ENCODE results near the gene SPAG17. TPM values are rescaled to one million over a fixed set of nuclear protein-coding genes. Genes with fewer than 3 reads are reported as not detected.
A peak's percentile ranks its signal among the peaks of the same experiment; 100 is the strongest.

SPAG17 gene
- total RNA-seq, 1 experiment from 2014 or later, result not detected

DNA sequence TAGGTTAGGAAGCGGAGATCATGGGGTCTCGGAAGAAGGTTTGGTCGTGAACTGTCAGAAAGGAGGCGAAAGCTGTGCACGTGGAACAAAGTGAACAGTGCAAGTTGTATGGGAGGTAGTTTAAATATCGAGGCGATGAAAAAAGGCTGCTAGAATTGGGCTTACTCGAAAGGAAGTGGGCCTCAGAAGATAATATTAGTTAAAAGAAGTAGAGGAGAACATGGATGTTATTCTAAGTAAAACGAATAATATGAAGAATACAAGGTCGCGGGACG, 254.9 kb downstream of the SPAG17 start:
- POLR2A ChIA-PET, result no interaction called here

More for the DNA sequence above, 254.9 kb downstream of the SPAG17 start:
- TF ChIP-seq POLR2A (IDR thresholded peaks at IDR 0.05; ENCODE audit: borderline replicate concordance, extremely low read depth, insufficient read depth, insufficient read length), result no peak
- no peak for TF ChIP-seq EGR1 (IDR thresholded peaks at IDR 0.05; ENCODE audit: low read depth)
- TF ChIP-seq, protein P1, sequence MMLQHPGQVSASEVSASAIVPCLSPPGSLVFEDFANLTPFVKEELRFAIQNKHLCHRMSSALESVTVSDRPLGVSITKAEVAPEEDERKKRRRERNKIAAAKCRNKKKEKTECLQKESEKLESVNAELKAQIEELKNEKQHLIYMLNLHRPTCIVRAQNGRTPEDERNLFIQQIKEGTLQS (IDR thresholded peaks at IDR 0.05), result no peak
- TF ChIP-seq TCF7L2 (IDR thresholded peaks at IDR 0.05; ENCODE audit: borderline replicate concordance, extremely low read depth, insufficient read depth, insufficient read length), result no peak
- TF ChIP-seq EZH2phosphoT487 (IDR thresholded peaks at IDR 0.05; ENCODE audit: borderline replicate concordance), result no peak
- TF ChIP-seq CEBPB (IDR thresholded peaks at IDR 0.05; ENCODE audit: low read depth), result no peak
- TF ChIP-seq, protein P2, sequence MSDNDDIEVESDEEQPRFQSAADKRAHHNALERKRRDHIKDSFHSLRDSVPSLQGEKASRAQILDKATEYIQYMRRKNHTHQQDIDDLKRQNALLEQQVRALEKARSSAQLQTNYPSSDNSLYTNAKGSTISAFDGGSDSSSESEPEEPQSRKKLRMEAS (IDR thresholded peaks at IDR 0.05), result no peak
- TF ChIP-seq YY1 (IDR thresholded peaks at IDR 0.05; ENCODE audit: extremely low read depth, insufficient replicate concordance, low read depth, low read length), result no peak
- no peak for TF ChIP-seq SRF (IDR thresholded peaks at IDR 0.05; ENCODE audit: low read depth)
- TF ChIP-seq, protein P3, sequence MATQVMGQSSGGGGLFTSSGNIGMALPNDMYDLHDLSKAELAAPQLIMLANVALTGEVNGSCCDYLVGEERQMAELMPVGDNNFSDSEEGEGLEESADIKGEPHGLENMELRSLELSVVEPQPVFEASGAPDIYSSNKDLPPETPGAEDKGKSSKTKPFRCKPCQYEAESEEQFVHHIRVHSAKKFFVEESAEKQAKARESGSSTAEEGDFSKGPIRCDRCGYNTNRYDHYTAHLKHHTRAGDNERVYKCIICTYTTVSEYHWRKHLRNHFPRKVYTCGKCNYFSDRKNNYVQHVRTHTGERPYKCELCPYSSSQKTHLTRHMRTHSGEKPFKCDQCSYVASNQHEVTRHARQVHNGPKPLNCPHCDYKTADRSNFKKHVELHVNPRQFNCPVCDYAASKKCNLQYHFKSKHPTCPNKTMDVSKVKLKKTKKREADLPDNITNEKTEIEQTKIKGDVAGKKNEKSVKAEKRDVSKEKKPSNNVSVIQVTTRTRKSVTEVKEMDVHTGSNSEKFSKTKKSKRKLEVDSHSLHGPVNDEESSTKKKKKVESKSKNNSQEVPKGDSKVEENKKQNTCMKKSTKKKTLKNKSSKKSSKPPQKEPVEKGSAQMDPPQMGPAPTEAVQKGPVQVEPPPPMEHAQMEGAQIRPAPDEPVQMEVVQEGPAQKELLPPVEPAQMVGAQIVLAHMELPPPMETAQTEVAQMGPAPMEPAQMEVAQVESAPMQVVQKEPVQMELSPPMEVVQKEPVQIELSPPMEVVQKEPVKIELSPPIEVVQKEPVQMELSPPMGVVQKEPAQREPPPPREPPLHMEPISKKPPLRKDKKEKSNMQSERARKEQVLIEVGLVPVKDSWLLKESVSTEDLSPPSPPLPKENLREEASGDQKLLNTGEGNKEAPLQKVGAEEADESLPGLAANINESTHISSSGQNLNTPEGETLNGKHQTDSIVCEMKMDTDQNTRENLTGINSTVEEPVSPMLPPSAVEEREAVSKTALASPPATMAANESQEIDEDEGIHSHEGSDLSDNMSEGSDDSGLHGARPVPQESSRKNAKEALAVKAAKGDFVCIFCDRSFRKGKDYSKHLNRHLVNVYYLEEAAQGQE (IDR thresholded peaks at IDR 0.05; ENCODE audit: low read depth), result no peak
- TF ChIP-seq ZNF274 (IDR thresholded peaks at IDR 0.05; ENCODE audit: low read depth, low read length), result no peak
- no peak for TF ChIP-seq ELF1 (IDR thresholded peaks at IDR 0.05; ENCODE audit: borderline replicate concordance, low read depth)
- TF ChIP-seq, protein P4, sequence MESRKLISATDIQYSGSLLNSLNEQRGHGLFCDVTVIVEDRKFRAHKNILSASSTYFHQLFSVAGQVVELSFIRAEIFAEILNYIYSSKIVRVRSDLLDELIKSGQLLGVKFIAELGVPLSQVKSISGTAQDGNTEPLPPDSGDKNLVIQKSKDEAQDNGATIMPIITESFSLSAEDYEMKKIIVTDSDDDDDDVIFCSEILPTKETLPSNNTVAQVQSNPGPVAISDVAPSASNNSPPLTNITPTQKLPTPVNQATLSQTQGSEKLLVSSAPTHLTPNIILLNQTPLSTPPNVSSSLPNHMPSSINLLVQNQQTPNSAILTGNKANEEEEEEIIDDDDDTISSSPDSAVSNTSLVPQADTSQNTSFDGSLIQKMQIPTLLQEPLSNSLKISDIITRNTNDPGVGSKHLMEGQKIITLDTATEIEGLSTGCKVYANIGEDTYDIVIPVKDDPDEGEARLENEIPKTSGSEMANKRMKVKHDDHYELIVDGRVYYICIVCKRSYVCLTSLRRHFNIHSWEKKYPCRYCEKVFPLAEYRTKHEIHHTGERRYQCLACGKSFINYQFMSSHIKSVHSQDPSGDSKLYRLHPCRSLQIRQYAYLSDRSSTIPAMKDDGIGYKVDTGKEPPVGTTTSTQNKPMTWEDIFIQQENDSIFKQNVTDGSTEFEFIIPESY (IDR thresholded peaks at IDR 0.05; ENCODE audit: extremely low read depth, insufficient replicate concordance, low read length), result no peak
- no peak for TF ChIP-seq RAD21 (IDR thresholded peaks at IDR 0.05; ENCODE audit: low read depth)
- TF ChIP-seq FOSL1 (IDR thresholded peaks at IDR 0.05; ENCODE audit: low read depth), result no peak
- no peak for TF ChIP-seq POLR2AphosphoS5 (IDR thresholded peaks at IDR 0.05; ENCODE audit: low read depth, low read length)
- TF ChIP-seq JUND (IDR thresholded peaks at IDR 0.05), result no peak
- no peak for TF ChIP-seq SIN3A (IDR thresholded peaks at IDR 0.05; ENCODE audit: low read depth)
- TF ChIP-seq, protein P5, sequence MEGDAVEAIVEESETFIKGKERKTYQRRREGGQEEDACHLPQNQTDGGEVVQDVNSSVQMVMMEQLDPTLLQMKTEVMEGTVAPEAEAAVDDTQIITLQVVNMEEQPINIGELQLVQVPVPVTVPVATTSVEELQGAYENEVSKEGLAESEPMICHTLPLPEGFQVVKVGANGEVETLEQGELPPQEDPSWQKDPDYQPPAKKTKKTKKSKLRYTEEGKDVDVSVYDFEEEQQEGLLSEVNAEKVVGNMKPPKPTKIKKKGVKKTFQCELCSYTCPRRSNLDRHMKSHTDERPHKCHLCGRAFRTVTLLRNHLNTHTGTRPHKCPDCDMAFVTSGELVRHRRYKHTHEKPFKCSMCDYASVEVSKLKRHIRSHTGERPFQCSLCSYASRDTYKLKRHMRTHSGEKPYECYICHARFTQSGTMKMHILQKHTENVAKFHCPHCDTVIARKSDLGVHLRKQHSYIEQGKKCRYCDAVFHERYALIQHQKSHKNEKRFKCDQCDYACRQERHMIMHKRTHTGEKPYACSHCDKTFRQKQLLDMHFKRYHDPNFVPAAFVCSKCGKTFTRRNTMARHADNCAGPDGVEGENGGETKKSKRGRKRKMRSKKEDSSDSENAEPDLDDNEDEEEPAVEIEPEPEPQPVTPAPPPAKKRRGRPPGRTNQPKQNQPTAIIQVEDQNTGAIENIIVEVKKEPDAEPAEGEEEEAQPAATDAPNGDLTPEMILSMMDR (IDR thresholded peaks at IDR 0.05 in 2 of 3, conservative IDR thresholded peaks at IDR 0.05 in 1 of 3; ENCODE audit: borderline replicate concordance in 1 of 3, insufficient read depth in 1 of 3, low read depth in 2 of 3, low read length in 2 of 3), result no peak
- Histone ChIP-seq H3K9me3 (ENCODE audit: control insufficient read depth in 1 of 2, insufficient read depth in 1 of 2, low read depth in 1 of 2, low read length in 2 of 2) (no peaks in the 10 kb centered on the region), H3K4me3 (replicated peaks in 1 of 2; ENCODE audit: low read depth in 1 of 2, low read length in 2 of 2) (peak overlapping the region; percentile 93 to 99), H2AFZ (ENCODE audit: low read depth, low read length, poor library complexity, severe bottlenecking) (no peak overlapping the region), H3K27me3 (ENCODE audit: insufficient read depth, low read length) (no peaks in the 10 kb centered on the region), H3K36me3 (ENCODE audit: control insufficient read depth in 1 of 2, insufficient read depth in 2 of 2, low read length in 2 of 2) (peaks cover 16 to 23% of the 10 kb centered on the region in 2 experiments), H3K9me2 (ENCODE audit: insufficient read depth) (no peaks in the 10 kb centered on the region), H3K79me2 (ENCODE audit: insufficient read depth, low read length) (peaks cover 97% of the 10 kb centered on the region), H3K27ac (ENCODE audit: low read depth, low read length) (peak overlapping the region; percentile 57), H3K4me1 (ENCODE audit: control insufficient read depth in 1 of 2, insufficient read depth in 2 of 2, low read length in 2 of 2) (peaks cover 8 to 17% of the 10 kb centered on the region in 2 experiments; a peak in 3 of 4 replicates), H3K4me2 (ENCODE audit: low read length) (peak overlapping the region; percentile 78), H4K20me1 (ENCODE audit: insufficient read depth) (peaks cover 17% of the 10 kb centered on the region; the same call in 1 of the 2 replicates), H3K9ac (ENCODE audit: low read length) (peak overlapping the region; percentile 93)
- no peak for ATAC-seq
- DNase-seq (ENCODE audit: low read depth, low spot score), result no peak
- RAD21 ChIA-PET (ENCODE audit: low non-redundant PET in 1 of 2, low total read pairs in 2 of 2, uncharacterized antibody in 2 of 2, unreplicated experiment in 2 of 2), result no interaction called here
- intact Hi-C loops (cut with micrococcal nuclease), result no loop called here
- CTCF ChIA-PET, result no interaction called here
- no TSS peak for BruUV-seq (replicated peaks)

Measured in HCT116 (cell line).